Progenitor cell of endocrine pancreas (in vitro differentiated cells): ENCODE results near the gene KAT2A. TPM values are rescaled to one million over a fixed set of nuclear protein-coding genes. Genes with fewer than 3 reads are reported as not detected.
A peak's percentile ranks its signal among the peaks of the same experiment; 100 is the strongest.

Source experiments
- DNase-seq: peaks from one replicate; pipeline ENCODE4 v3.0.0; 2021; ENCODE audit warnings: low spot score; ENCODE audit not compliant: unreplicated experiment
- H3K27ac Mint-ChIP-seq: 2 replicates; pipeline ENCODE4 v1.8.0; 2021; ENCODE audit warnings: mild to moderate bottlenecking, moderate library complexity, mixed read lengths
- H3K27me3 Mint-ChIP-seq: 2 replicates; pipeline ENCODE4 v1.8.0; 2021; ENCODE audit warnings: mixed read lengths
- H3K36me3 Mint-ChIP-seq: 2 replicates; pipeline ENCODE4 v1.8.0; 2022; ENCODE audit warnings: mixed read lengths; ENCODE audit not compliant: insufficient read depth
- H3K4me1 Mint-ChIP-seq: 2 replicates; pipeline ENCODE4 v1.8.0; 2021; ENCODE audit warnings: low read depth, mixed read lengths
- H3K4me3 Mint-ChIP-seq: 2 replicates; pipeline ENCODE4 v1.8.0; 2021; ENCODE audit warnings: low read depth, mild to moderate bottlenecking, moderate library complexity, mixed read lengths
- H3K9me3 Mint-ChIP-seq: 2 replicates; pipeline ENCODE4 v1.8.0; 2021; ENCODE audit warnings: low read depth, mixed read lengths
- CTCF ChIP-seq: fragments of 200-600 bp; sonication (generic); IDR thresholded peaks from one replicate; pipeline ENCODE4 v1.5.0; 2021; ENCODE audit warnings: antibody characterized with exemption, mild to moderate bottlenecking; ENCODE audit not compliant: unreplicated experiment
- total RNA-seq: library from RNA; stranded (reverse); gene quantifications from 2 replicates; pipeline ENCODE4 v1.2.1, GENCODE V29; 2021

KAT2A gene
- total RNA-seq, 1 donor from 2014 or later, result 40.1 TPM

GRCh38 chr17:42116705-42117396, 4.3 kb downstream of the KAT2A start:
- no peak overlapping the region for H3K4me3 Mint-ChIP-seq
- peak; percentile 81 for TF ChIP-seq CTCF
- H3K27me3 Mint-ChIP-seq, result no peaks in the 10 kb centered on the region
- H3K4me1 Mint-ChIP-seq, result peaks cover 4% of the 10 kb centered on the region
- peak; percentile 65 for DNase-seq
- no peaks in the 10 kb centered on the region for H3K9me3 Mint-ChIP-seq
- H3K36me3 Mint-ChIP-seq, result peaks cover 4% of the 10 kb centered on the region
- H3K27ac Mint-ChIP-seq, result peak overlapping the region; percentile 3

GRCh38 chr17:42114118-42114517, 7.0 kb downstream of the KAT2A start:
- Mint-ChIP-seq H3K27ac (no peak overlapping the region), H3K36me3 (peaks cover 4% of the 10 kb centered on the region)

GRCh38 chr17:42113293-42114069, 7.7 kb downstream of the KAT2A start:
- peaks cover 13% of the 10 kb centered on the region for H3K27me3 Mint-ChIP-seq
- TF ChIP-seq CTCF, result no peak
- no peak overlapping the region for H3K27ac Mint-ChIP-seq
- DNase-seq, result no peak
- no peaks in the 10 kb centered on the region for H3K9me3 Mint-ChIP-seq
- peaks cover 4% of the 10 kb centered on the region for H3K36me3 Mint-ChIP-seq
- H3K4me3 Mint-ChIP-seq, result no peak overlapping the region
- H3K4me1 Mint-ChIP-seq, result no peaks in the 10 kb centered on the region

More at GRCh38 chr17:42114118-42114517, 7.0 kb downstream of the KAT2A start:
- no peaks in the 10 kb centered on the region for H3K4me1 Mint-ChIP-seq
- H3K9me3 Mint-ChIP-seq, result no peaks in the 10 kb centered on the region
- no peak overlapping the region for H3K4me3 Mint-ChIP-seq
- TF ChIP-seq CTCF, result no peak
- DNase-seq, result no peak
- peaks cover 8% of the 10 kb centered on the region for H3K27me3 Mint-ChIP-seq

GRCh38 chr17:42112552-42113176, 8.5 kb downstream of the KAT2A start, which contains the start of gene DHX58:
Gene DHX58 (minus strand): TSS chr17:42112714. CDS start chr17:42111892, 822 bp downstream.
- H3K36me3 Mint-ChIP-seq, result peaks cover 4% of the 10 kb centered on the region
- peaks cover 20% of the 10 kb centered on the region for H3K27me3 Mint-ChIP-seq
- DNase-seq, result no peak
- H3K4me1 Mint-ChIP-seq, result no peaks in the 10 kb centered on the region
- no peaks in the 10 kb centered on the region for H3K9me3 Mint-ChIP-seq
- no peak within 1 kb of the TSS for H3K4me3 Mint-ChIP-seq
- no peak for TF ChIP-seq CTCF
- no peak within 1 kb of the TSS for H3K27ac Mint-ChIP-seq

- DNase-seq, result no peak
- H3K27me3 Mint-ChIP-seq, result peaks cover 23% of the 10 kb centered on the region
- TF ChIP-seq CTCF, result no peak
- no peak overlapping the region for H3K4me3 Mint-ChIP-seq
- no peak overlapping the region for H3K27ac Mint-ChIP-seq
- H3K36me3 Mint-ChIP-seq, result peaks cover 3% of the 10 kb centered on the region
- H3K9me3 Mint-ChIP-seq, result no peaks in the 10 kb centered on the region
- no peaks in the 10 kb centered on the region for H3K4me1 Mint-ChIP-seq
Measured at GRCh38 chr17:42111871-42112551, 9.2 kb downstream of the KAT2A start.
